Keratinocyte (primary cell): Measurements from ENCODE around the gene SNN. TPM values are rescaled to one million over a fixed set of nuclear protein-coding genes. Genes with fewer than 3 reads are reported as not detected.

Experiments
- DNase-seq: peaks from one replicate; pipeline ENCODE4 v3.0.0-alpha.2; 2011; ENCODE audit warnings: low read depth, missing footprints, low spot score
- FAIRE-seq: peaks from 2 replicates; lab custom pipeline; 2011; peaks lifted over from hg19 to GRCh38; lab: Jason Lieb, UNC
- H2AFZ ChIP-seq: 2 replicates; pipeline ENCODE4 v1.6.0; 2012; ENCODE audit warnings: low read length, control low read depth, inconsistent platforms; ENCODE audit not compliant: control insufficient read depth
- H3K27ac ChIP-seq: 2 replicates; pipeline ENCODE4 v1.5.1; 2011; ENCODE audit warnings: low read length; ENCODE audit not compliant: control insufficient read depth, insufficient read depth
- H3K27me3 ChIP-seq: 3 replicates; pipeline ENCODE4 v1.6.0; 2011; ENCODE audit warnings: low read length; ENCODE audit not compliant: control insufficient read depth, insufficient read depth; ENCODE audit errors: extremely low read depth
- H3K36me3 ChIP-seq, 2 experiments: 2 replicates in 1 of 2; 3 replicates in 1 of 2; pipeline ENCODE4 v1.5.1; 2011; ENCODE audit warnings: low read length in 2 of 2, mild to moderate bottlenecking in 1 of 2; ENCODE audit not compliant: control insufficient read depth in 2 of 2, insufficient read depth in 2 of 2; ENCODE audit errors: extremely low read depth in 1 of 2
- H3K4me1 ChIP-seq: 3 replicates; pipeline ENCODE4 v1.5.1; 2011; ENCODE audit warnings: low read length; ENCODE audit not compliant: control insufficient read depth, insufficient read depth; ENCODE audit errors: extremely low read depth
- H3K4me2 ChIP-seq: 3 replicates; pipeline ENCODE4 v1.6.0; 2011; ENCODE audit warnings: low read depth, low read length; ENCODE audit not compliant: control insufficient read depth, insufficient read depth; ENCODE audit errors: extremely low read depth
- H3K4me3 ChIP-seq, 3 experiments: fragments of 200-600 bp in 1 of 3; sonication (generic) in 1 of 3; 2 replicates in 2 of 3; 3 replicates in 1 of 3; pipeline ENCODE4 v1.5.1; 2011 to 2016; ENCODE audit warnings: low read length in 3 of 3, mild to moderate bottlenecking in 3 of 3, control low read depth in 2 of 3, inconsistent platforms in 1 of 3, low read depth in 1 of 3, mixed read lengths in 1 of 3, mixed run types in 1 of 3, moderate library complexity in 1 of 3; ENCODE audit not compliant: control insufficient read depth in 2 of 3, insufficient read depth in 2 of 3; ENCODE audit errors: extremely low read depth in 1 of 3
- H3K79me2 ChIP-seq: 2 replicates; pipeline ENCODE4 v1.6.0; 2012; ENCODE audit warnings: low read length; ENCODE audit not compliant: control insufficient read depth, insufficient read depth
- H3K9ac ChIP-seq: 3 replicates; pipeline ENCODE4 v1.6.0; 2011; ENCODE audit warnings: low read length; ENCODE audit not compliant: control insufficient read depth, insufficient read depth; ENCODE audit errors: extremely low read depth
- H3K9me1 ChIP-seq: 3 replicates; pipeline ENCODE4 v1.6.0; 2011; ENCODE audit warnings: low read length; ENCODE audit not compliant: control insufficient read depth, insufficient read depth; ENCODE audit errors: extremely low read depth
- H3K9me3 ChIP-seq: 2 replicates; pipeline ENCODE4 v1.5.1; 2012; ENCODE audit warnings: low read depth, low read length; ENCODE audit not compliant: control insufficient read depth
- H4K20me1 ChIP-seq: 3 replicates; pipeline ENCODE4 v1.6.0; 2011; ENCODE audit warnings: low read length; ENCODE audit not compliant: control insufficient read depth, insufficient read depth; ENCODE audit errors: extremely low read depth
- EZH2 ChIP-seq: IDR thresholded peaks from one replicate; pipeline ENCODE4 v1.6.1; 2012; ENCODE audit warnings: inconsistent platforms, mild to moderate bottlenecking, low read length, moderate library complexity
- dilution Hi-C: fragments of 300-500 bp; cut with MboI; formaldehyde crosslinking; loops from one replicate; pipeline ENCODE4 v1.7.0; 2020; ENCODE audit warnings: low sequenced_read_pairs; ENCODE audit not compliant: extremely low pct_ligation_motif_present
- polyA plus RNA-seq, 5 experiments: library from polyadenylated mRNA; depleted of rRNA in 3 of 5; stranded (reverse) in 3 of 5; stranded (forward) in 1 of 5; unstranded in 1 of 5; fragments of >200 nt; gene quantifications; 1 replicate in 1 of 5; 2 replicates in 3 of 5; 3 replicates in 1 of 5; pipeline versions ENCODE4 v1.2.1 to v1.2.3, GENCODE V29; 2011 to 2012; ENCODE audit warnings: missing spikeins in 2 of 5, low read depth in 1 of 5, low replicate concordance in 1 of 5
- TF ChIP-seq, protein P1 (sequence below), 3 experiments: IDR thresholded peaks in 1 of 3; conservative IDR thresholded peaks in 1 of 3; optimal IDR thresholded peaks in 1 of 3; 2 replicates in 2 of 3; 3 replicates in 1 of 3; pipeline versions ENCODE3 to v1.5.1; 2011; ENCODE audit warnings: low read length in 3 of 3, mild to moderate bottlenecking in 3 of 3, moderate library complexity in 2 of 3, control low read depth in 1 of 3, inconsistent platforms in 1 of 3; ENCODE audit not compliant: insufficient read depth in 2 of 3; ENCODE audit errors: extremely low read depth in 1 of 3

SNN gene
- polyA plus RNA-seq, 1 donor (not counting 4 experiments of a cell fraction or from before 2014, with no cell fraction given): 15.9 TPM

DNA sequence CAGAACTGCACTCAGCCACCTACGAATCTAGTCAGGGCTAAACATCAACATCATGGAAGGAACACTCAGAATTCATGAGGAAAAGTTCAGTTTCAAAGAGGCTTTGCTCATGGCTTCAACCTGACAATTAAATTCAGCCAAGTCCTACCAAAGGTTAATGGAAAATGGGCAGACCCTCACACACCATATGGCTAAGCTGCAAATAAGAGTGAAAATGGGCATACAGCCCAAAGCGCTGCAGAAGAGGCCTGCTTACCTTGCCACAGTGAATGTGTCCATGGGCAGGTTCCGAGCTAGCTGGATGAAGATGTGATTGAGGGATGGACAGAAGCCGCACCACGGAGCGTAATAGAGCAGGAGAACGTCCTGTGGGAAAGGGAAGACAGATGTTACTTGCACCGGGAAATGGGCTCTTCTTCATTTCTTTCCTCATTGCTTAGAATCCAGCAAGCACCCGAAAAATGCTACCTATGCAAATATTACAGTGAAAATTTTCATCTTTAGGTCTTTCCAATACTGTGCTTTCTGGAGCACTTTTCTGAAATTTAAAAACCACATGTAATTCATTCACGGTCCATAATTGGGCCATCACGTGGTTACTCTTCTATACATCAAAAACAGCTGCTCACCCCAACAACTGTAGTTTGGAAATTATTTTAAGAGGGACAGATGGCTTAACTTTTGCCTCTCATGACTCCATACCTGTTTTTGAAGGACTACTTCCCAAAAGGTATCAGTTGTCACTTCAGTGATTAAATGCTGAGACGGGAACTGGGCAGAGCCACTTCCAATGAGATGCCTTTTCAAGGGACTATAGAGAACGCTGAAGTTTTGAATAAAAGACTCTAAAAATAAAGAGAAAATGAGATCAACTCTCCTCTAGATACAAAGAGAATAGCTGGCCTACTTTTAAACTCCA is 19.6 kb downstream of the SNN start:
- Histone ChIP-seq H3K4me3 (no peak overlapping the region), H3K9me3 (no peaks in the 10 kb centered on the region), H3K79me2 (no peaks in the 10 kb centered on the region), H3K9ac (no peak overlapping the region), H4K20me1 (peaks cover 6% of the 10 kb centered on the region), H3K27me3 (no peaks in the 10 kb centered on the region), H3K4me2 (no peak overlapping the region), H3K36me3 (peaks cover 35 to 50% of the 10 kb centered on the region in 2 experiments), H3K9me1 (no peaks in the 10 kb centered on the region), H2AFZ (no peak overlapping the region), H3K27ac (no peak overlapping the region), H3K4me1 (peaks cover 7% of the 10 kb centered on the region)
- dilution Hi-C loops: no loop called here
- TF ChIP-seq, protein P1, sequence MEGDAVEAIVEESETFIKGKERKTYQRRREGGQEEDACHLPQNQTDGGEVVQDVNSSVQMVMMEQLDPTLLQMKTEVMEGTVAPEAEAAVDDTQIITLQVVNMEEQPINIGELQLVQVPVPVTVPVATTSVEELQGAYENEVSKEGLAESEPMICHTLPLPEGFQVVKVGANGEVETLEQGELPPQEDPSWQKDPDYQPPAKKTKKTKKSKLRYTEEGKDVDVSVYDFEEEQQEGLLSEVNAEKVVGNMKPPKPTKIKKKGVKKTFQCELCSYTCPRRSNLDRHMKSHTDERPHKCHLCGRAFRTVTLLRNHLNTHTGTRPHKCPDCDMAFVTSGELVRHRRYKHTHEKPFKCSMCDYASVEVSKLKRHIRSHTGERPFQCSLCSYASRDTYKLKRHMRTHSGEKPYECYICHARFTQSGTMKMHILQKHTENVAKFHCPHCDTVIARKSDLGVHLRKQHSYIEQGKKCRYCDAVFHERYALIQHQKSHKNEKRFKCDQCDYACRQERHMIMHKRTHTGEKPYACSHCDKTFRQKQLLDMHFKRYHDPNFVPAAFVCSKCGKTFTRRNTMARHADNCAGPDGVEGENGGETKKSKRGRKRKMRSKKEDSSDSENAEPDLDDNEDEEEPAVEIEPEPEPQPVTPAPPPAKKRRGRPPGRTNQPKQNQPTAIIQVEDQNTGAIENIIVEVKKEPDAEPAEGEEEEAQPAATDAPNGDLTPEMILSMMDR (optimal IDR thresholded peaks at IDR 0.05 in 1 of 3, IDR thresholded peaks at IDR 0.05 in 1 of 3, conservative IDR thresholded peaks at IDR 0.05 in 1 of 3; ENCODE audit: extremely low read depth in 1 of 3, insufficient read depth in 2 of 3, low read length in 3 of 3): no peak
- DNase-seq (no peak), FAIRE-seq (no peak)

DNA sequence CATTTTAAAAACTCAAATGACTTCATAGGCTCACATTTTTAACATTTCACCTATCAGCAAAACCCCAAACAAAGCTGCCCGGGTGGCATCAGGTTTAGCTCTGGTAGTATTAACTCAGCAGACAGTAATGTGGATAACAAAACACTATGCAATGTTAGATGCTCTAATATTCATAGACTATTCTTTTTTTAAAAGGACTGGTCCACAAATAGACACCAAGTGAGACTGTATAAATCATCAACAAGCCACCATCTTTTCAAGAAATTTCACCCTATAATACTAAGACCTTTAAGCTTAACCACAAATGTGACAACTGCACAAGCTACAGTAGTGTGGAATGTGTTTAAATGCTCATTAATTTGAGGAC is 20.2 kb downstream of the SNN start:
- Histone ChIP-seq H3K27me3 (no peaks in the 10 kb centered on the region), H3K9me1 (no peaks in the 10 kb centered on the region), H3K36me3 (peaks cover 32 to 50% of the 10 kb centered on the region in 2 experiments), H3K9me3 (no peaks in the 10 kb centered on the region), H3K9ac (no peak overlapping the region), H3K27ac (no peak overlapping the region), H4K20me1 (no peaks in the 10 kb centered on the region), H2AFZ (no peak overlapping the region), H3K79me2 (no peaks in the 10 kb centered on the region), H3K4me3 (no peak overlapping the region), H3K4me2 (no peak overlapping the region), H3K4me1 (peaks cover under 1% of the 10 kb centered on the region)
- FAIRE-seq (no peak), DNase-seq (no peak)
- TF ChIP-seq, protein P1 (optimal IDR thresholded peaks at IDR 0.05 in 1 of 3, IDR thresholded peaks at IDR 0.05 in 1 of 3, conservative IDR thresholded peaks at IDR 0.05 in 1 of 3; ENCODE audit: extremely low read depth in 1 of 3, insufficient read depth in 2 of 3, low read length in 3 of 3): no peak
- TF ChIP-seq EZH2: no peak
- dilution Hi-C loops: no loop called here
